Neural cell (in vitro differentiated cells): ENCODE measurements around the gene DMKN. TPM values are rescaled to one million over a fixed set of nuclear protein-coding genes. Genes with fewer than 3 reads are reported as not detected.

Source experiments
- H2AFZ ChIP-seq: fragments of 200-600, 300-800 bp; sonication (generic), shearing (Covaris generic); 2 replicates; pipeline ENCODE4 v1.6.0; 2014; ENCODE audit warnings: low read depth, mild to moderate bottlenecking, antibody characterized with exemption, low read length, moderate library complexity
- H3F3A ChIP-seq: fragments of 200-600 bp; shearing (Covaris generic); 2 replicates; pipeline ENCODE4 v1.6.1; 2016; ENCODE audit warnings: mild to moderate bottlenecking, moderate library complexity, mixed read lengths, antibody characterized with exemption, low read length; ENCODE audit not compliant: insufficient read depth, poor library complexity, severe bottlenecking
- H3K27ac ChIP-seq: fragments of 200-600, 300-800 bp; sonication (generic), shearing (Covaris generic); 2 replicates; pipeline ENCODE4 v1.5.1; 2014; ENCODE audit warnings: mild to moderate bottlenecking, low read length, moderate library complexity
- H3K27me3 ChIP-seq: fragments of 300-800, 200-600 bp; sonication (generic), shearing (Covaris generic); 2 replicates; pipeline ENCODE4 v1.6.0; 2014; ENCODE audit warnings: mild to moderate bottlenecking, low read depth, low read length, moderate library complexity; ENCODE audit not compliant: insufficient read depth
- H3K36me3 ChIP-seq: fragments of 300-800, 200-600 bp; sonication (generic), shearing (Covaris generic); 2 replicates; pipeline ENCODE4 v1.5.1; 2014; ENCODE audit warnings: mild to moderate bottlenecking, antibody characterized with exemption, low read length, moderate library complexity; ENCODE audit not compliant: insufficient read depth
- H3K4me2 ChIP-seq: fragments of 300-800, 200-600 bp; sonication (generic), shearing (Covaris generic); 2 replicates; pipeline ENCODE4 v1.6.0; 2014; ENCODE audit warnings: mild to moderate bottlenecking, low read length
- H3K4me3 ChIP-seq: fragments of 300-800, 200-600 bp; sonication (generic), shearing (Covaris generic); 2 replicates; pipeline ENCODE4 v1.5.1; 2014; ENCODE audit warnings: mild to moderate bottlenecking, low read length, moderate library complexity
- H3K79me2 ChIP-seq: fragments of 200-600 bp; shearing (Covaris generic); replicated peaks from 2 replicates; pipeline ENCODE4 v1.6.0; 2014; ENCODE audit warnings: mild to moderate bottlenecking, low read length, moderate library complexity; ENCODE audit not compliant: insufficient read depth
- H3K9ac ChIP-seq: fragments of 300-800, 200-600 bp; sonication (generic), shearing (Covaris generic); 2 replicates; pipeline ENCODE4 v1.6.1; 2016; ENCODE audit warnings: mild to moderate bottlenecking, low read length, mixed read lengths
- H3K9me2 ChIP-seq: fragments of 200-600 bp; shearing (Covaris generic); 2 replicates; pipeline ENCODE4 v1.6.1; 2016; ENCODE audit warnings: mild to moderate bottlenecking, low read length, mixed read lengths; ENCODE audit not compliant: insufficient read depth
- H3K9me3 ChIP-seq: fragments of 200-600, 300-800 bp; sonication (generic), shearing (Covaris generic); 2 replicates; pipeline ENCODE4 v1.6.1; 2016; ENCODE audit warnings: mild to moderate bottlenecking, mixed run types, low read length, moderate library complexity, mixed read lengths
- H4K20me1 ChIP-seq: fragments of 200-600 bp; shearing (Covaris generic); 2 replicates; pipeline ENCODE4 v1.6.1; 2016; ENCODE audit warnings: mild to moderate bottlenecking, mixed run types; ENCODE audit not compliant: insufficient read depth
- CTCF ChIP-seq: fragments of 450-650 bp; IDR thresholded peaks from 2 replicates; pipeline ENCODE4 v1.5.1; 2014; ENCODE audit warnings: antibody characterized with exemption, mild to moderate bottlenecking, moderate library complexity; ENCODE audit not compliant: poor library complexity, severe bottlenecking
- EP300 ChIP-seq: fragments of 450-650 bp; conservative IDR thresholded peaks from 2 replicates; pipeline ENCODE4 v1.6.1; 2014; ENCODE audit warnings: antibody characterized with exemption, mild to moderate bottlenecking, moderate library complexity; ENCODE audit not compliant: poor library complexity, severe bottlenecking
- EZH2 ChIP-seq: fragments of 200-600, 300-800 bp; shearing (Covaris generic), sonication (generic); IDR thresholded peaks from 2 replicates; pipeline ENCODE4 v1.6.1; 2014; ENCODE audit warnings: antibody characterized with exemption, low read length, borderline replicate concordance, mild to moderate bottlenecking; ENCODE audit not compliant: insufficient read depth, poor library complexity, severe bottlenecking
- MXI1 ChIP-seq: fragments of 450-650 bp; conservative IDR thresholded peaks from 2 replicates; pipeline ENCODE4 v1.6.1; 2014; ENCODE audit warnings: antibody characterized with exemption, mild to moderate bottlenecking; ENCODE audit not compliant: poor library complexity, severe bottlenecking
- POLR2AphosphoS5 ChIP-seq: IDR thresholded peaks from 2 replicates; pipeline ENCODE4 v1.6.1; 2012
- RAD21 ChIP-seq: fragments of 450-650 bp; conservative IDR thresholded peaks from 2 replicates; pipeline ENCODE4 v1.6.1; 2014; ENCODE audit warnings: antibody characterized with exemption, mild to moderate bottlenecking, moderate library complexity
- REST ChIP-seq: IDR thresholded peaks from 2 replicates; pipeline ENCODE4 v1.6.1; 2012; ENCODE audit warnings: borderline replicate concordance
- SMC3 ChIP-seq: fragments of 450-650 bp; conservative IDR thresholded peaks from 2 replicates; pipeline ENCODE4 v1.6.1; 2014; ENCODE audit warnings: antibody characterized with exemption, mild to moderate bottlenecking, moderate library complexity; ENCODE audit not compliant: poor library complexity
- TAF1 ChIP-seq: IDR thresholded peaks from 2 replicates; pipeline ENCODE4 v1.6.1; 2012; ENCODE audit warnings: low read depth
- polyA plus RNA-seq: library from polyadenylated mRNA; depleted of rRNA; stranded (reverse); fragments of >200 nt; gene quantifications from 2 replicates; pipeline ENCODE4 v1.2.3, GENCODE V29; 2014

DMKN gene
- polyA plus RNA-seq, 1 donor from 2014 or later, result not detected

- TF ChIP-seq POLR2AphosphoS5 (no peak), SMC3 (no peak), CTCF (no peak)
- no peaks in the 10 kb centered on the region for H3F3A ChIP-seq
- H2AFZ ChIP-seq, result no peak overlapping the region
- no peaks in the 10 kb centered on the region for H3K9me2 ChIP-seq
- no peak overlapping the region for H3K27ac ChIP-seq
- H3K4me3 ChIP-seq, result no peak overlapping the region
- H3K9ac ChIP-seq, result no peak overlapping the region
- no peaks in the 10 kb centered on the region for H3K27me3 ChIP-seq
- no peaks in the 10 kb centered on the region for H3K36me3 ChIP-seq
- no peaks in the 10 kb centered on the region for H3K79me2 ChIP-seq
- no peak overlapping the region for H3K4me2 ChIP-seq
- H4K20me1 ChIP-seq, result no peaks in the 10 kb centered on the region
- no peaks in the 10 kb centered on the region for H3K9me3 ChIP-seq
Observed at GRCh38 chr19:35500611-35501010, 12.8 kb downstream of the DMKN start.

- no peaks in the 10 kb centered on the region for H3K36me3 ChIP-seq
- no peak overlapping the region for H3K4me3 ChIP-seq
- no peaks in the 10 kb centered on the region for H3F3A ChIP-seq
- TF ChIP-seq POLR2AphosphoS5 (no peak), SMC3 (no peak), TAF1 (no peak), MXI1 (no peak), EZH2 (no peak), REST (no peak), CTCF (no peak), EP300 (no peak), RAD21 (no peak)
- no peaks in the 10 kb centered on the region for H3K9me3 ChIP-seq
- no peak overlapping the region for H3K27ac ChIP-seq
- H3K79me2 ChIP-seq, result no peaks in the 10 kb centered on the region
- H4K20me1 ChIP-seq, result no peaks in the 10 kb centered on the region
- no peaks in the 10 kb centered on the region for H3K9me2 ChIP-seq
- H3K9ac ChIP-seq, result no peak overlapping the region
- no peak overlapping the region for H2AFZ ChIP-seq
- no peaks in the 10 kb centered on the region for H3K27me3 ChIP-seq
- no peak overlapping the region for H3K4me2 ChIP-seq
Observed at GRCh38 chr19:35498984-35499527, 14.4 kb downstream of the DMKN start.
